Activated gamma-delta T cell (primary cell): ENCODE measurements around the gene SMYD3.
"Not testable (repeated sequence)": the region's sequence is repeated elsewhere in the genome, so short reads cannot be mapped to it uniquely, and the experiment has no call there.

ENCODE experiments used
- DNase-seq: peaks from one replicate; lab custom pipeline; 2025; lab: John Stamatoyannopoulos, UW

Gene SMYD3

GRCh38 chr1:245957427-245957826 lies 549.7 kb downstream of the SMYD3 start:
- no peak for DNase-seq

- DNase-seq: no peak
Measured at GRCh38 chr1:245956225-245956624, 550.9 kb downstream of the SMYD3 start.

- DNase-seq: no peak
Measured at GRCh38 chr1:245953876-245954660, 553.0 kb downstream of the SMYD3 start.

- no peak for DNase-seq
Measured at GRCh38 chr1:245952383-245953026, 554.6 kb downstream of the SMYD3 start.

- no peak for DNase-seq
Measured at GRCh38 chr1:245948786-245949185, 558.3 kb downstream of the SMYD3 start.

GRCh38 chr1:245946905-245947304 lies 560.2 kb downstream of the SMYD3 start:
- DNase-seq: no peak

GRCh38 chr1:245945136-245945535 lies 561.9 kb downstream of the SMYD3 start:
- not testable (repeated sequence) for DNase-seq

GRCh38 chr1:245942856-245943255 lies 564.2 kb downstream of the SMYD3 start:
- DNase-seq: no peak

GRCh38 chr1:245941771-245942170 lies 565.3 kb downstream of the SMYD3 start:
- not testable (repeated sequence) for DNase-seq

GRCh38 chr1:245939756-245940345 lies 567.2 kb downstream of the SMYD3 start:
- DNase-seq: no peak

GRCh38 chr1:245938046-245938435 lies 569.0 kb downstream of the SMYD3 start:
- DNase-seq: no peak

GRCh38 chr1:245937316-245938045 lies 569.6 kb downstream of the SMYD3 start:
- DNase-seq: no peak

- no peak for DNase-seq
Measured at GRCh38 chr1:245934409-245934808, 572.7 kb downstream of the SMYD3 start.

GRCh38 chr1:245933431-245934045 lies 573.5 kb downstream of the SMYD3 start:
- no peak for DNase-seq

- no peak for DNase-seq
Measured at GRCh38 chr1:245932302-245932972, 574.6 kb downstream of the SMYD3 start.

- DNase-seq: no peak
Measured at GRCh38 chr1:245931450-245931849, 575.6 kb downstream of the SMYD3 start.

GRCh38 chr1:245929224-245929623 lies 577.9 kb downstream of the SMYD3 start:
- no peak for DNase-seq

- no peak for DNase-seq
Measured at GRCh38 chr1:245926888-245927287, 580.2 kb downstream of the SMYD3 start.

- no peak for DNase-seq
Measured at GRCh38 chr1:245923215-245923614, 583.9 kb downstream of the SMYD3 start.

GRCh38 chr1:245921417-245921816 lies 585.7 kb downstream of the SMYD3 start:
- DNase-seq: no peak

GRCh38 chr1:245917403-245917802 lies 589.7 kb downstream of the SMYD3 start:
- DNase-seq: no peak
